ENCODE measurements around the gene HAPLN3. TPM values are rescaled to one million over a fixed set of nuclear protein-coding genes. Genes with fewer than 3 reads are reported as not detected.

Gene HAPLN3
- polyA plus RNA-seq, 6 donors from 2014 or later: 2.1 to 4.5 (median 2.7) TPM

- ATAC-seq (ENCODE audit: low read depth in 2 of 2) (peak; percentile 52 to 55), DNase-seq (peak; percentile 38)
- Mint-ChIP-seq H3K27me3 (peaks cover 7 to 28% (median 7%) of the 10 kb centered on the region in 3 donors), H3K27ac (no peak overlapping the region), H3K36me3 (no peaks in the 10 kb centered on the region), H3K4me3 (peak overlapping the region in 1 of 8 donors; percentile 45), H3K4me1 (peaks cover 9 to 17% (median 12%) of the 10 kb centered on the region in 3 donors), H3K9me3 (no peaks in the 10 kb centered on the region)
These were observed 2.3 kb upstream of the HAPLN3 start for GRCh38 chr15:88897456-88898194.

- Mint-ChIP-seq H3K36me3 (no peaks in the 10 kb centered on the region), H3K4me3 (no peak overlapping the region), H3K27me3 (peaks cover 7 to 28% (median 7%) of the 10 kb centered on the region in 3 donors), H3K9me3 (no peaks in the 10 kb centered on the region), H3K4me1 (peaks cover 9 to 17% (median 12%) of the 10 kb centered on the region in 3 donors), H3K27ac (peak overlapping the region in 1 of 6 donors; percentile 24)
- no peak for ATAC-seq (ENCODE audit: low read depth in 2 of 2)
- DNase-seq: no peak
These were observed 1.8 kb upstream of the HAPLN3 start for GRCh38 chr15:88897142-88897455.

GRCh38 chr15:88896333-88897033 lies 1.1 kb upstream of the HAPLN3 start:
- no peaks in the 10 kb centered on the region for H3K9me3 Mint-ChIP-seq
- ATAC-seq (ENCODE audit: low read depth in 2 of 2) (no peak), DNase-seq (no peak)
- H3K27ac Mint-ChIP-seq: peak overlapping the region in 1 of 6 donors; percentile 24
- H3K36me3 Mint-ChIP-seq: no peaks in the 10 kb centered on the region
- H3K27me3 Mint-ChIP-seq: peaks cover 7 to 28% (median 7%) of the 10 kb centered on the region in 3 donors
- peak overlapping the region in 2 of 8 donors; percentile 12 to 44 for H3K4me3 Mint-ChIP-seq
- peaks cover 9 to 17% (median 12%) of the 10 kb centered on the region in 3 donors for H3K4me1 Mint-ChIP-seq

- peak; percentile 53 for DNase-seq
- Mint-ChIP-seq H3K27me3 (peaks cover 7 to 28% (median 7%) of the 10 kb centered on the region in 3 donors), H3K36me3 (no peaks in the 10 kb centered on the region), H3K4me3 (peak overlapping the region; percentile 75 to 94 (median 91)), H3K4me1 (peaks cover 9 to 17% (median 12%) of the 10 kb centered on the region in 3 donors), H3K27ac (peak overlapping the region in 2 of 6 donors; percentile 38 to 47), H3K9me3 (no peaks in the 10 kb centered on the region)
- peak; percentile 70 to 78 for ATAC-seq (ENCODE audit: low read depth in 2 of 2)
These were observed 961 bp downstream of the HAPLN3 start for GRCh38 chr15:88894348-88894818.

DNA sequence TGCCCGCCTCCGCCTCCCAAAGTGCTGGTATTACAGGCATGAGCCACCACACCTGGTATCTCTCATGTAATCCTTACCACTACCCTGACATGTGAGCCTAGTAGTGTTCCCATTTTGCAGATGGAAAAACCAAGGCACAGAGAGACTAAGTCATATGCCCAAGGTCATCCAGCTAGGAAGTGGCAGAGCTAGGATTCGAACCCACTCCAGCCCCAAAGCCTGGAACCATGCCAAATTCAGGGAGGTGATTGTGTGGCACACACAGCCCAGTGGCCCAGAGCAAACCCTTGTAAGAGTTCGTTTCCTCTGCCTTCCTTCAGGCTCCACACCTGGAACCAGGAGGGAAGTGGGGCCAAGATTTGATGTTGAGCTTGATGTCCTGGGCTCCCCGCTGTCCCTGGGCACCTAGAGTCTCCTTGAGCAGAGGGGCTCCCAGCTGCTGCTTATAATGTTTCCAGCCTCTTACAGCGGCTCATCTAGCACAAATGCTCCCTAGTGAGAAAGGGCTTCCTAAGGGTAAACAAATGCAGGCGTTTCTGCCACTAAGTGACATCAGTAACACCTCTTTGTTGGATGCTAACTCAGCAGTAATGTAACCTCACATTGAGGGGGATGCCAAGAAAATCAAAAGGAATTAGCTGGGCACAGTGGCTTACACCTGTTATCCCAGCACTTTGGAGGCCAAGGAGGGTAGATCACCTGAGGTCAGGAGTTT lies 3.6 kb downstream of the HAPLN3 start:
- H3K4me3 Mint-ChIP-seq: no peak overlapping the region
- H3K27ac Mint-ChIP-seq: peak overlapping the region in 3 of 6 donors; percentile 27 to 76 (median 36)
- H3K9me3 Mint-ChIP-seq: no peaks in the 10 kb centered on the region

GRCh38 chr15:88890495-88890894 lies 4.8 kb downstream of the HAPLN3 start:
- Mint-ChIP-seq H3K36me3 (no peaks in the 10 kb centered on the region), H3K4me3 (no peak overlapping the region), H3K9me3 (no peaks in the 10 kb centered on the region), H3K4me1 (peaks cover 3 to 9% (median 4%) of the 10 kb centered on the region in 3 donors), H3K27ac (no peak overlapping the region), H3K27me3 (peaks cover 0 to 18% (median 7%) of the 10 kb centered on the region in 3 donors)
- DNase-seq (no peak), ATAC-seq (ENCODE audit: low read depth in 2 of 2) (no peak)

More for the DNA sequence above, 3.6 kb downstream of the HAPLN3 start:
- DNase-seq (no peak), ATAC-seq (ENCODE audit: low read depth in 2 of 2) (no peak)
- H3K27me3 Mint-ChIP-seq: peaks cover 4 to 23% (median 7%) of the 10 kb centered on the region in 3 donors
- peaks cover 6 to 14% (median 7%) of the 10 kb centered on the region in 3 donors for H3K4me1 Mint-ChIP-seq
- no peaks in the 10 kb centered on the region for H3K36me3 Mint-ChIP-seq

DNA sequence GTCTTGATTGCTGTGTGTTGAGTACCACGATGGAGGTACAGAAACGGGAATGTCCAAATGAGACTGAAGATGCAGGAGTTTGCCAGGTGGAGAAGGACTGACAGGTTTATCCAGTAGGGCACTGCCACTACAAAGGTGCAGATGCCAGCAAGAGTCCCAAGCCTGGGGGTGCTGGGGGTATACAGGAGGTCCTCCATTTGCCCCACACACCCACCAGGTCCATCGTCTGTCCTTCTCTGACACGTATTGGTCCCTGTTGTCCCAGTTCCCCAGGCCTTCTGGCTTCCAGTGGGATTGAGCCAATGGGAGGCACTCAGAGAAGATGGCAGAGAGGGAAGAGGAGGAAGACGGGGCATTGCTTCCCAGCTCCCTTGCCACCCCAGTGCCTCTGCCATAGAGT lies 6.6 kb downstream of the HAPLN3 start:
- no peaks in the 10 kb centered on the region for H3K4me1 Mint-ChIP-seq
- H3K4me3 Mint-ChIP-seq: no peak overlapping the region
- H3K36me3 Mint-ChIP-seq: peaks cover 0 to 3% of the 10 kb centered on the region in 2 donors
- H3K9me3 Mint-ChIP-seq: no peaks in the 10 kb centered on the region
- no peak for DNase-seq
- ATAC-seq (ENCODE audit: low read depth in 2 of 2): no peak
- H3K27me3 Mint-ChIP-seq: peaks cover 0 to 8% (median 0%) of the 10 kb centered on the region in 3 donors
- peak overlapping the region in 1 of 6 donors; percentile 20 for H3K27ac Mint-ChIP-seq

- Mint-ChIP-seq H3K9me3 (no peaks in the 10 kb centered on the region), H3K4me3 (no peak overlapping the region), H3K36me3 (peaks cover 0 to 6% of the 10 kb centered on the region in 2 donors), H3K27me3 (no peaks in the 10 kb centered on the region), H3K27ac (no peak overlapping the region), H3K4me1 (no peaks in the 10 kb centered on the region)
- no peak for ATAC-seq (ENCODE audit: low read depth in 2 of 2)
- no peak for DNase-seq
These were observed 8.2 kb downstream of the HAPLN3 start for GRCh38 chr15:88887068-88887580.

GRCh38 chr15:88882785-88883184 lies 12.6 kb downstream of the HAPLN3 start:
- ATAC-seq (ENCODE audit: low read depth in 2 of 2) (no peak), DNase-seq (no peak)
- Mint-ChIP-seq H3K9me3 (no peaks in the 10 kb centered on the region), H3K4me1 (peaks cover 0 to 3% (median 0%) of the 10 kb centered on the region in 3 donors), H3K4me3 (no peak overlapping the region), H3K27me3 (no peaks in the 10 kb centered on the region), H3K27ac (no peak overlapping the region), H3K36me3 (peaks cover 0 to 6% of the 10 kb centered on the region in 2 donors)

DNA sequence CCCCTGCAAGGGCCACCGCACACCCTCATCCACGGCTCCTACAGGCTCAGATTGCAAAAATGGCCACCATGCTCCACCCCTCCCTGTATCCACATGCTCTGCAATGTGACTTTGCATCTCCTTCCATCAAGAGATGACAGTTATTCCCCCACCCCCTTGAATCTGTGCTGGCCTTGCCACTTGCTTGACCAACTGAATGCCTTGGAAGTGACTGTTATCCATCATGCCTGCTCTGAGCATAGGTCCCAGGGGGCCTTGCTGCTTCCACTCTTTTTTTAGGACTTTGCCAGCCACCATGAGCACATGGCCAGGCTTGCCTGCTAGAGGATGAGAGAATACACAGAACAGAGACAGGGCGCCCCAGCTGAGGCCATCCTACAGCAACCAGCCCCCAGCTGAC lies 13.6 kb downstream of the HAPLN3 start:
- no peak overlapping the region for H3K27ac Mint-ChIP-seq
- ATAC-seq (ENCODE audit: low read depth in 2 of 2) (no peak), DNase-seq (no peak)
- no peaks in the 10 kb centered on the region for H3K9me3 Mint-ChIP-seq
- no peaks in the 10 kb centered on the region for H3K27me3 Mint-ChIP-seq
- peaks cover 0 to 3% (median 0%) of the 10 kb centered on the region in 3 donors for H3K4me1 Mint-ChIP-seq
- H3K4me3 Mint-ChIP-seq: no peak overlapping the region
- H3K36me3 Mint-ChIP-seq: peaks cover 0 to 10% of the 10 kb centered on the region in 2 donors

- Mint-ChIP-seq H3K4me3 (no peak overlapping the region), H3K9me3 (no peaks in the 10 kb centered on the region), H3K27ac (no peak overlapping the region), H3K27me3 (no peaks in the 10 kb centered on the region), H3K36me3 (peaks cover 0 to 16% of the 10 kb centered on the region in 2 donors), H3K4me1 (peaks cover 0 to 3% (median 0%) of the 10 kb centered on the region in 3 donors)
- no peak for DNase-seq
- no peak for ATAC-seq (ENCODE audit: low read depth in 2 of 2)
These were observed 14.2 kb downstream of the HAPLN3 start for GRCh38 chr15:88880944-88881740.

DNA sequence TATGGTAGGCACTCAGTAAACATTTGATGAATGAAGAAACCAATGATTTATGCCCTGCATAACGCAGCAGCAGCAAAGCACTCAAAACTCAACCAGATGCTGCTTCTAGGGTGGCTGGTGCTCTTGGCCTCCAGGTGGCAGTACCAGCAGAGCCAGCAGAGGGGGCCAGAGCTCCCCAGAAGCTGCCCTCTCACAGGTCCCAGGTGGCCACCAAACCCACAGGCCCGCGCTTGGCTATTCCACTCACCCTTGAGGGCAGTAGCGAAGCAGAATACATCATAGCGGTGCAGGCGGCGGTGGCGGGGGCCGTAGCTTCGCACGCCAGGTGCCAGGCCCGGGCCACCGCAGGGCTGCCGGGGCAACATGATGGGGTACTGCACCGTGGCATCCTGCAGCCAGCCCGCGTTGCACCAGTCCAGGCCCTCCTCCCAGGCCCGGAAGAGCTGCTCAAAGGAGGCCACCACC lies 16.6 kb downstream of the HAPLN3 start:
- H3K27ac Mint-ChIP-seq: no peak overlapping the region
- H3K4me1 Mint-ChIP-seq: peaks cover 0 to 3% (median 0%) of the 10 kb centered on the region in 3 donors
- H3K27me3 Mint-ChIP-seq: peaks cover 0 to 1% (median 0%) of the 10 kb centered on the region in 3 donors
- no peak overlapping the region for H3K4me3 Mint-ChIP-seq
- no peaks in the 10 kb centered on the region for H3K9me3 Mint-ChIP-seq
- no peak for DNase-seq
- ATAC-seq (ENCODE audit: low read depth in 2 of 2): no peak
- H3K36me3 Mint-ChIP-seq: peaks cover 0 to 19% of the 10 kb centered on the region in 2 donors

Measured in naive B cell (primary cell).